ENCODE data around the gene SCN8A. TPM values are rescaled to one million over a fixed set of nuclear protein-coding genes. Genes with fewer than 3 reads are reported as not detected.
A peak's percentile ranks its signal among the peaks of the same experiment; 100 is the strongest.

Gene SCN8A
- total RNA-seq, 1 donor = 33.7 TPM

- DNase-seq (ENCODE audit: low read depth) = peak; percentile 37
- TF ChIP-seq CTCF (IDR thresholded peaks at IDR 0.05; ENCODE audit: insufficient read depth, low read depth, low read length) = no peak
- H3K4me3 ChIP-seq (ENCODE audit: low read depth, low read length) = no peak overlapping the region
Measured at GRCh38 chr12:51818566-51819300, 227.7 kb downstream of the SCN8A start.

GRCh38 chr12:51819736-51820525 lies 228.9 kb downstream of the SCN8A start:
- TF ChIP-seq CTCF (IDR thresholded peaks at IDR 0.05; ENCODE audit: insufficient read depth, low read depth, low read length) = no peak
- H3K4me3 ChIP-seq (ENCODE audit: low read depth, low read length) = peak overlapping the region; percentile 78
- DNase-seq (ENCODE audit: low read depth) = no peak

- TF ChIP-seq CTCF (IDR thresholded peaks at IDR 0.05; ENCODE audit: insufficient read depth, low read depth, low read length) = peak; percentile 12
- DNase-seq (ENCODE audit: low read depth) = peak; percentile 73
- H3K4me3 ChIP-seq (ENCODE audit: low read depth, low read length) = peak overlapping the region; percentile 78
Measured at GRCh38 chr12:51820526-51821439, 229.8 kb downstream of the SCN8A start.

GRCh38 chr12:51821440-51822260 lies 230.6 kb downstream of the SCN8A start:
- no peak for DNase-seq (ENCODE audit: low read depth)
- peak overlapping the region; percentile 78 for H3K4me3 ChIP-seq (ENCODE audit: low read depth, low read length)
- TF ChIP-seq CTCF (IDR thresholded peaks at IDR 0.05; ENCODE audit: insufficient read depth, low read depth, low read length) = no peak

- DNase-seq (ENCODE audit: low read depth) = no peak
- peak overlapping the region; percentile 78 for H3K4me3 ChIP-seq (ENCODE audit: low read depth, low read length)
- TF ChIP-seq CTCF (IDR thresholded peaks at IDR 0.05; ENCODE audit: insufficient read depth, low read depth, low read length) = no peak
Measured at GRCh38 chr12:51822261-51822616, 231.2 kb downstream of the SCN8A start.

GRCh38 chr12:51822956-51823355 lies 231.9 kb downstream of the SCN8A start:
- TF ChIP-seq CTCF (IDR thresholded peaks at IDR 0.05; ENCODE audit: insufficient read depth, low read depth, low read length) = peak; percentile 3
- no peak for DNase-seq (ENCODE audit: low read depth)
- no peak overlapping the region for H3K4me3 ChIP-seq (ENCODE audit: low read depth, low read length)

Measured in fibroblast of villous mesenchyme (primary cell).